Measurements from ENCODE around the gene ANTXR1.

GRCh38 chr2:69074918-69075317 is 61.9 kb downstream of the ANTXR1 start:
- TF ChIP-seq CTCF (IDR thresholded peaks at IDR 0.05; ENCODE audit: low read depth, low read length) (no peak), EZH2phosphoT487 (IDR thresholded peaks at IDR 0.05; ENCODE audit: low read depth) (no peak)
